ENCODE measurements around the gene SLC39A1. TPM values are rescaled to one million over a fixed set of nuclear protein-coding genes. Genes with fewer than 3 reads are reported as not detected.

Gene SLC39A1
- total and polyA plus RNA-seq, 2 of the 8 experiments (the other 6 are each of a cell fraction or from before 2014, with no cell fraction given): 238 to 337 TPM

GRCh38 chr1:153976819-153977249, 13.5 kb upstream of the SLC39A1 start:
- Histone ChIP-seq H3K79me2 (ENCODE audit: control insufficient read depth in 1 of 2, insufficient read depth in 2 of 2, low read length in 2 of 2) (peaks cover 0 to 16% of the 10 kb centered on the region in 2 experiments; a peak in 2 of 4 replicates), H3K79me1 (ENCODE audit: low read depth, low read length) (peaks cover 6% of the 10 kb centered on the region), H2BK120ac (replicated peaks; ENCODE audit: low read depth, low read length) (no peak overlapping the region), H3K4ac (replicated peaks; ENCODE audit: insufficient read length, low read depth, low read length) (no peak overlapping the region), H2BK15ac (ENCODE audit: low read length) (no peak overlapping the region), H3K18ac (ENCODE audit: extremely low read depth, low read length) (peak overlapping the region; percentile 96), H4K8ac (ENCODE audit: extremely low read depth, insufficient read depth, low read length) (peak overlapping the region; percentile 82; the same call in 1 of the 2 replicates), H3K4me1 (replicated peaks in 1 of 4; ENCODE audit: control insufficient read depth in 3 of 4, insufficient read depth in 4 of 4, low read length in 3 of 4) (no peaks in the 10 kb centered on the region; a peak in 1 of 7 replicates), H3K9ac (replicated peaks in 1 of 4; ENCODE audit: extremely low read depth in 1 of 4, low read depth in 3 of 4, low read length in 3 of 4) (peak overlapping the region; percentile 73 to 84 (median 76)), H2BK20ac (ENCODE audit: low read length) (no peak overlapping the region), H2BK5ac (ENCODE audit: low read depth, low read length) (peak overlapping the region; percentile 75), H3K4me3 (ENCODE audit: extremely low read depth in 1 of 4, insufficient read depth in 2 of 4, low read depth in 3 of 4, low read length in 4 of 4) (peak overlapping the region; percentile 91 to 99 (median 93)), H3K56ac (replicated peaks; ENCODE audit: insufficient read length, low read depth, low read length) (peak overlapping the region; percentile 5), H3K4me2 (ENCODE audit: insufficient read depth in 1 of 2, low read depth in 2 of 2, low read length in 2 of 2) (peak overlapping the region; percentile 93 to 98), H3K9me3 (ENCODE audit: insufficient read depth in 2 of 2, low read depth in 1 of 2, low read length in 1 of 2) (no peaks in the 10 kb centered on the region), H2AFZ (ENCODE audit: low read length) (no peak overlapping the region), H3K23ac (ENCODE audit: insufficient read length) (no peak overlapping the region), H3K27me3 (replicated peaks in 1 of 4; ENCODE audit: control insufficient read depth in 3 of 4, extremely low read depth in 1 of 4, insufficient read depth in 3 of 4, low read length in 3 of 4) (no peaks in the 10 kb centered on the region), H3K27ac (ENCODE audit: low read depth, low read length) (peak overlapping the region; percentile 66), H3K14ac (ENCODE audit: insufficient read length) (no peak overlapping the region), H4K20me1 (replicated peaks in 1 of 2; ENCODE audit: control insufficient read depth in 1 of 2, insufficient read depth in 2 of 2, low read length in 2 of 2) (no peaks in the 10 kb centered on the region), H4K91ac (replicated peaks; ENCODE audit: insufficient read length, low read length) (peak overlapping the region; percentile 64), H3K36me3 (ENCODE audit: control insufficient read depth in 2 of 4, insufficient read depth in 4 of 4, low read length in 3 of 4) (peaks cover 12 to 46% (median 25%) of the 10 kb centered on the region in 4 experiments; a peak in 7 of 8 replicates), H2BK12ac (ENCODE audit: low read depth, low read length) (no peak overlapping the region), H3K23me2 (ENCODE audit: low read depth, low read length) (peaks cover 12% of the 10 kb centered on the region), H4K5ac (ENCODE audit: insufficient read length, low read depth, low read length) (peak overlapping the region; percentile 78), H2AK5ac (ENCODE audit: low read depth, low read length) (no peak overlapping the region)
- FAIRE-seq (no peak), DNase-seq (ENCODE audit: low read depth in 1 of 2, low spot score in 2 of 2) (no peak)
- CTCF ChIA-PET (ENCODE audit: partially characterized antibody): interaction anchor here (1.6 to 3.8 kb wide), 6 partner anchors 10 to 180 kb away, joined by 7 to 29 read pairs (median 11); partner anchors contain the start of genes CREB3L4, RAB13 and SLC39A1
- 5% methylated on average over 14 of the region's 16 CpGs; no CpG with 5 or more reads in 1 of the 2 experiments for WGBS, 2 experiments (ENCODE audit: extremely low coverage in 1 of 2, insufficient coverage in 1 of 2, insufficient read length in 1 of 2, insufficient replicate concordance in 2 of 2, low coverage in 1 of 2, low lambda C conversion rate in 2 of 2, missing lambda C conversion rate in 1 of 2)
- POLR2A ChIA-PET (ENCODE audit: partially characterized antibody): interaction anchor here (0.6 to 15.5 kb wide), 16 partner anchors 11 to 330 kb away, joined by 3 to 276 read pairs (median 4); partner anchors contain the start of genes CREB3L4, CRTC2, DENND4B and GATAD2B
- TF ChIP-seq GABPA (IDR thresholded peaks at IDR 0.05; ENCODE audit: borderline replicate concordance, insufficient read depth, low read length) (no peak), SIN3A (conservative IDR thresholded peaks at IDR 0.05 in 1 of 2, IDR thresholded peaks at IDR 0.05 in 1 of 2; ENCODE audit: low read depth in 1 of 2, low read length in 2 of 2) (0 out of 4 replicates have a peak, but pooled peaks of 1 of the 2 experiments have one; percentile 57), EGR1 (IDR thresholded peaks at IDR 0.05; ENCODE audit: borderline replicate concordance, low read depth, low read length) (no peak), POLR2AphosphoS5 (IDR thresholded peaks at IDR 0.05; ENCODE audit: low read depth, low read length) (no peak), POLR2A (IDR thresholded peaks at IDR 0.05; ENCODE audit: control extremely low read depth in 1 of 2, low read depth in 2 of 2, low read length in 2 of 2) (peak in 1 of 2 experiments; percentile 33; a peak in 1 of 3 replicates), TAF1 (IDR thresholded peaks at IDR 0.05; ENCODE audit: low read depth, low read length) (no peak), JUN (IDR thresholded peaks at IDR 0.05; ENCODE audit: low read depth, low read length) (no peak), SAP30 (IDR thresholded peaks at IDR 0.05; ENCODE audit: insufficient read depth, insufficient replicate concordance, low read length) (peak; percentile 52), SP4 (IDR thresholded peaks at IDR 0.05; ENCODE audit: low read length) (no peak), GTF2F1 (IDR thresholded peaks at IDR 0.05; ENCODE audit: borderline replicate concordance, low read depth, low read length) (no peak), ATF3 (IDR thresholded peaks at IDR 0.05; ENCODE audit: insufficient read depth, low read depth, low read length) (no peak), KDM5A (IDR thresholded peaks at IDR 0.05; ENCODE audit: low read length) (no peak), CTBP2 (IDR thresholded peaks at IDR 0.05; ENCODE audit: borderline replicate concordance, insufficient read depth, insufficient read length, low read length) (no peak)
